ENCODE results near the gene GPR18.

The GPR18 gene

DNA sequence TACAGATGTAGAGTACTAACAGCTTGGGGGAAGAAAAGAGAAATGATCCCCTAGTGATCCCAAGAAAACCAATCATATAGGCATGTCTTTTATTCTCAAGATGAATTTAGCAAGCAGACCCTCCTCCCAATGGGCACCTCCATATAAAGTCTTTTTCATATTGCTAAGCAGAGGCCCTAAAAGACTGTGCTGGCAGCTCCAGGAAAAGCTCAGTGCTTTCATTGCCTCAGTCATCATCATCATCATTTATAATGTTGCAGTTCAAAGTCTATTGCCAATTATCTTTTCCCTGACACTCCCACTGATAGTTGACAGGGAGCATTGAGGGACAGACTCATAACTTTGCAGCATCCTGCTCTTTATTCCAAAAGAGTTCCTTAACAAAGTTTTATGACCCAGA lies 36.0 kb upstream of the GPR18 start:
- peaks cover 34% of the 10 kb centered on the region for H3K36me3 ChIP-seq
- TF ChIP-seq Cebpa-rat (IDR thresholded peaks at IDR 0.05) = no peak
- no peak overlapping the region for H3K27ac ChIP-seq
- H3K4me1 ChIP-seq = peaks cover 10% of the 10 kb centered on the region; the same call in 1 of the 2 replicates
- H3K9me3 ChIP-seq = no peaks in the 10 kb centered on the region
- H3K4me3 ChIP-seq = no peak overlapping the region
- H3K4me2 ChIP-seq = no peak overlapping the region
- H3K27me3 ChIP-seq = no peaks in the 10 kb centered on the region
- H3K9ac ChIP-seq = no peak overlapping the region
- peaks cover 50% of the 10 kb centered on the region for H4K20me1 ChIP-seq

DNA sequence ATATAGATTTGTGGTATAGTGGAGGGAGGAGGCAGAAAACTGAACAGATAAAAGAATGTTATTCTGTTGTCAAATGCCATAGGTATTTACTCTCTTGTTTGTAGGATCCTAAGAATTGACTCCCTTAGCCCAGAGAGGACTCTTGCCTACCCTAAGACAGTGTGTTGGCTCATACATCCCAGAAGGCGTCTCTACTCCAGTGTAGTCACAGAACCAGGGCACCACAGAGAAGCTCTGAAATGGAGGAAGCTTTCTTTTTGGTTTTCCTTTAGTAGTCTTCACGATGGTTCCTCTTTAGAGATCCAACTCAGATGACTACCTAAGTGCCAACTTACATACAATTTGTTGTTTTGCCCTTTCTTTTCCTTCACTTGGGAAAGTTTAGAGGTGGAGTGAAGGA lies 35.0 kb upstream of the GPR18 start:
- TF ChIP-seq Cebpa-rat (IDR thresholded peaks at IDR 0.05) = no peak
- Histone ChIP-seq H3K27ac (no peak overlapping the region), H4K20me1 (peaks cover 40% of the 10 kb centered on the region), H3K27me3 (no peaks in the 10 kb centered on the region), H3K9me3 (no peaks in the 10 kb centered on the region), H3K4me3 (no peak overlapping the region), H3K9ac (no peak overlapping the region), H3K4me1 (peaks cover 10% of the 10 kb centered on the region; the same call in 1 of the 2 replicates), H3K36me3 (peaks cover 39% of the 10 kb centered on the region), H3K4me2 (no peak overlapping the region)

DNA sequence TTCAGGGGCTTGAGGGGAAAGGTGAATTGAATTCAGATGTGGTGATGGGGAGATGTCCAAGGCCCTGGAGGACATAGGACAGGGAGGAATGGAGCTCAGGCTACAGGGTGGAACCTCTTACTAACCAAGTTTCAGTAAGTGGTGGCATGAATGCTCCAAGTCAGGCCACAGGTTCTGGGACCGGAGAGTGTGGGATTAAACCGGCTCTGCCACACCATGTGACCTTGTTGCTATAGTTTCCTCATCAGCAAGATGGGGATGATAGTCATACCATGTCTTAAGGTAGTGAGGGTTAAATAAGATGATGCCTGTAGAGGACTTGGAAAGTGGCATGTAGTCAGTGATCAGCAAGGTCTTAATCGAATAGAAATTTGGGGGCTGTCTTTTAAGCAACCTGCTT lies 32.7 kb upstream of the GPR18 start:
- no peak overlapping the region for H3K4me3 ChIP-seq
- no peaks in the 10 kb centered on the region for H3K9me3 ChIP-seq
- peaks cover 6% of the 10 kb centered on the region; the same call in 1 of the 2 replicates for H3K4me1 ChIP-seq
- no peak overlapping the region for H3K4me2 ChIP-seq
- no peaks in the 10 kb centered on the region for H3K27me3 ChIP-seq
- H3K9ac ChIP-seq = no peak overlapping the region
- TF ChIP-seq Cebpa-rat (IDR thresholded peaks at IDR 0.05) = no peak
- H4K20me1 ChIP-seq = peaks cover 31% of the 10 kb centered on the region
- H3K27ac ChIP-seq = no peak overlapping the region
- H3K36me3 ChIP-seq = peaks cover 56% of the 10 kb centered on the region

DNA sequence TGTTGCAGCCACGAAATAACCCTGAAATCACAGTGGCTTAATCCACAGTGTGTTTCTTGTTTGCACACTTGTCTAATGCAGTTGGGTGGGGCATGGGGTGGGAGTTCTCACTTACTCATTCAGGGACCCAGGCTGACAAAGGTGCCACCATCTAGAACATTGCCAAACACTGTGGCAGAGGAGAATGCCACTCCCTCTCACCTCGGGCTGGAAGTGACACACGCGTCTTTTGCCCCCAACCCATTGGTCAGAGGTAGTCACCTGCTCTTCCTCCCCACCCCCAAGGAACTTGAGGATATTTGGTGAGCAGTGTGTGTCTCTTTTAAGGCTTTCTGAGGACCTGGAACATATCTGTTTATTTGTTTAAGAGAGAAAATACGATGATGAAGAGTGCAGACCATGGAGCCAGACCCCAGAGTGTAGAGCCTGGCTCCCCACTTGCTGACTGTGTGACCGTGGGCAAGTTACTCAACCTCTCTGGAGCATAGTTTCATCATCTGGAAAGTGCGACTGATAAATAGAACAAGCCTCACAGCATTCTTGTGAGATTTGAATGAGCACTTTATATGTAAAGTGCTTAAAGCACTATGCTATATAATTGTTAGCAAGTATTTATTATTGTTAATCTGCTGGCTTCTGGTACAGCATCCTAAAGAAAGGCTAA lies 31.6 kb upstream of the GPR18 start:
- H3K27ac ChIP-seq = no peak overlapping the region
- TF ChIP-seq Cebpa-rat (IDR thresholded peaks at IDR 0.05) = no peak
- H3K4me3 ChIP-seq = no peak overlapping the region
- H3K4me1 ChIP-seq = no peaks in the 10 kb centered on the region
- H3K27me3 ChIP-seq = no peaks in the 10 kb centered on the region
- H3K4me2 ChIP-seq = no peak overlapping the region
- no peak overlapping the region for H3K9ac ChIP-seq
- peaks cover 53% of the 10 kb centered on the region for H3K36me3 ChIP-seq
- H4K20me1 ChIP-seq = peaks cover 20% of the 10 kb centered on the region; the same call in 1 of the 2 replicates
- no peaks in the 10 kb centered on the region for H3K9me3 ChIP-seq

DNA sequence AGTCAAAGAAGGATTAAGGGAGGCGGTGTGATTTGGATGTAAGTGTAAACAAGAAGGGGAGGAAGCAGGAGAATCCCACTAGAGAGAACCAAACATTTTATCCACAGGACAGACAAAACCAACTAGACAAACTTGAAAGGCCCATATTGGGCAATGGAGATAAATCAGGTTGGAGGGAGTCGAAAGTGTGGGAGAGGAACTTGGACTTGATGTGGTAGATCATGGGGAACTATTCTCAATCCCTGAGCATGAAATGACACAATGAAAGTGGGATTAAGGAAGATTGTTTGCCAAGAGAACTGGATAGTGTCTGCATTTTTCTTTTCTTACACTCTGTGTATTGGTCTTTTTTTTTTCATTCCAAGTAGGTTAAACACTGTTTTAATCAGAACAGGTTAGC lies 31.1 kb upstream of the GPR18 start:
- no peaks in the 10 kb centered on the region for H3K9me3 ChIP-seq
- H3K36me3 ChIP-seq = peaks cover 52% of the 10 kb centered on the region
- no peak for TF ChIP-seq Cebpa-rat (IDR thresholded peaks at IDR 0.05)
- H3K9ac ChIP-seq = no peak overlapping the region
- H3K4me3 ChIP-seq = no peak overlapping the region
- H3K4me1 ChIP-seq = no peaks in the 10 kb centered on the region
- peaks cover 19% of the 10 kb centered on the region; the same call in 1 of the 2 replicates for H4K20me1 ChIP-seq
- H3K4me2 ChIP-seq = no peak overlapping the region
- H3K27ac ChIP-seq = no peak overlapping the region
- H3K27me3 ChIP-seq = no peaks in the 10 kb centered on the region

DNA sequence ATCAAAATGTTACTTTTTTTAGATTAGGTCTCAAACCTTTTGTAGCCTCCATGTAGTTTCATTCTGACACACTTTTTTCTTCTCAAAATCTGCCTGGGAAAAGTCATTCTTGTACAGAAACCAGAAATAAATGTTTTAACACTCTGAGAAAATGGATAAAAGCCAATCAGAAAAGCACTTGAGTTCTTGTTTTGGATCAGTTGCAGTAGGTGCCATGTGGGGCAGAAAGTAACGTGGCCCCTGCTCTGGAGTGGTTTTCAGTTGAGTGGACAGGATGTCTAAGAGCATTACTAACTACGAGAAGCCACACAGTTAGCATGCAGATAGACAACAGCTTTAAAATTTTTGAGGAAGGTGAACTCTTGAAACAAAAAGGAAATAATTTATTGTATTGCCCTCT lies 29.9 kb upstream of the GPR18 start:
- Histone ChIP-seq H3K4me2 (no peak overlapping the region), H3K4me3 (no peak overlapping the region), H3K9me3 (no peaks in the 10 kb centered on the region), H3K27ac (no peak overlapping the region), H3K4me1 (peaks cover 9% of the 10 kb centered on the region), H3K9ac (no peak overlapping the region), H3K36me3 (peaks cover 49% of the 10 kb centered on the region), H3K27me3 (no peaks in the 10 kb centered on the region), H4K20me1 (peaks cover 23% of the 10 kb centered on the region; the same call in 1 of the 2 replicates)
- no peak for TF ChIP-seq Cebpa-rat (IDR thresholded peaks at IDR 0.05)

DNA sequence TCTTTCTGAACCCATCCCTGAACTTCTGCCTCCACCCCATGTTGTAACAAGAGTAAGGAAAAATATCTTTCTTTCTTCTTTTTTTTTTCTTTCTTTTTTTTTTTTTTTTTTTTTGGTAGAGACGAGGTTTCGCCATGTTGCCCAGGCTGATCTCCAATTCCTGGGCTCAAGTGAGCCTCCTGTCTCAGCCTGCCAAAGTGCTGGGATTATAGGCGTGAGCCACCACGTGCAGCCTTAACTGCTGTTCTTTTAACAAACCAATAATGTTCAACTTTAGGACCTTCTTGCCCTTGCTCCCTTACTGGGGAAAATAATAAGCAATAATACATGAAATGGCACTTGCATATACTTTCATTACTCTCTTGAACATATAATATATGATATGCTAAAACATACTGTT lies 29.4 kb upstream of the GPR18 start:
- peaks cover 23% of the 10 kb centered on the region for H4K20me1 ChIP-seq
- no peaks in the 10 kb centered on the region for H3K9me3 ChIP-seq
- peaks cover 49% of the 10 kb centered on the region for H3K36me3 ChIP-seq
- H3K27me3 ChIP-seq = no peaks in the 10 kb centered on the region
- H3K9ac ChIP-seq = no peak overlapping the region
- no peak for TF ChIP-seq Cebpa-rat (IDR thresholded peaks at IDR 0.05)
- H3K4me1 ChIP-seq = peaks cover 14% of the 10 kb centered on the region
- H3K4me3 ChIP-seq = no peak overlapping the region
- H3K27ac ChIP-seq = no peak overlapping the region
- no peak overlapping the region for H3K4me2 ChIP-seq

DNA sequence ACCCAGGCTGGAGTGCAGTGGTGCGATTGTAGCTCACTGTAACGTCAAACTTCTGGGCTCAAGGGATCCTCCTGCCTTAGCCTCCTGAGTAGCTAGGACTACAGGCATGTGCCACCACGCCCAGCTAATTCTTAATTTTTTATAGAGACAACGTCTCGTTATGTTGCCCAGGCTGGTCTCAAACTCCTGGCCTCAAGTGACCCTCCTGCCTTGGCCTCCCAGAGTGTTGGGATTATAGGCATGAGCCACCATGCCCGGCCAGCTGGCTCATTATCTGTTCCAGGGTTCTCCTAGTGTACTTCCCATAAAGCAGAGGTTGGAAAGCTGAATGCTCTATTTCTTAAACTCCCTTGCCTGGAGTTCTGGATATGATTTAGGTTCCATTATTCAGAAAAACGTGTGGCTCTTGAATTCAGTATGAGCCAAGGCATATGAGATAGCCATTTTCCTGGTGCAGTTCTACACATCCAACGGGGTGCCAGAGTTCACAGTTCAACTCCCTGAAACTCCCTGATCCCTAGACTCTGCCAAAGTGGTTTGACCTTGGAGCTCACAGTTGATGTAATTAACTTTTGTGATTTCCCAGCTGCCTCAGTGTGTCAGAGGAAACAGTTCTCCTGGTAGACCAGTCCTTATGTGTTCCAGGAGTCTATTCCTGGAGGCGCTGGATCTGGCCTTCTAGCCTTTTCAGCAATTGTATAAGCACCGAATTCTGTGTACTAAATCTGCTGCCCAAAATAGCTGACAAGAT lies 27.4 kb upstream of the GPR18 start:
- H3K4me1 ChIP-seq = peaks cover 34% of the 10 kb centered on the region
- no peak overlapping the region for H3K27ac ChIP-seq
- H3K27me3 ChIP-seq = no peaks in the 10 kb centered on the region
- no peak overlapping the region for H3K9ac ChIP-seq
- H3K9me3 ChIP-seq = no peaks in the 10 kb centered on the region
- H3K4me2 ChIP-seq = no peak overlapping the region
- TF ChIP-seq Cebpa-rat (IDR thresholded peaks at IDR 0.05) = no peak
- H3K36me3 ChIP-seq = peaks cover 53% of the 10 kb centered on the region
- H3K4me3 ChIP-seq = no peak overlapping the region
- peaks cover 28% of the 10 kb centered on the region for H4K20me1 ChIP-seq

DNA sequence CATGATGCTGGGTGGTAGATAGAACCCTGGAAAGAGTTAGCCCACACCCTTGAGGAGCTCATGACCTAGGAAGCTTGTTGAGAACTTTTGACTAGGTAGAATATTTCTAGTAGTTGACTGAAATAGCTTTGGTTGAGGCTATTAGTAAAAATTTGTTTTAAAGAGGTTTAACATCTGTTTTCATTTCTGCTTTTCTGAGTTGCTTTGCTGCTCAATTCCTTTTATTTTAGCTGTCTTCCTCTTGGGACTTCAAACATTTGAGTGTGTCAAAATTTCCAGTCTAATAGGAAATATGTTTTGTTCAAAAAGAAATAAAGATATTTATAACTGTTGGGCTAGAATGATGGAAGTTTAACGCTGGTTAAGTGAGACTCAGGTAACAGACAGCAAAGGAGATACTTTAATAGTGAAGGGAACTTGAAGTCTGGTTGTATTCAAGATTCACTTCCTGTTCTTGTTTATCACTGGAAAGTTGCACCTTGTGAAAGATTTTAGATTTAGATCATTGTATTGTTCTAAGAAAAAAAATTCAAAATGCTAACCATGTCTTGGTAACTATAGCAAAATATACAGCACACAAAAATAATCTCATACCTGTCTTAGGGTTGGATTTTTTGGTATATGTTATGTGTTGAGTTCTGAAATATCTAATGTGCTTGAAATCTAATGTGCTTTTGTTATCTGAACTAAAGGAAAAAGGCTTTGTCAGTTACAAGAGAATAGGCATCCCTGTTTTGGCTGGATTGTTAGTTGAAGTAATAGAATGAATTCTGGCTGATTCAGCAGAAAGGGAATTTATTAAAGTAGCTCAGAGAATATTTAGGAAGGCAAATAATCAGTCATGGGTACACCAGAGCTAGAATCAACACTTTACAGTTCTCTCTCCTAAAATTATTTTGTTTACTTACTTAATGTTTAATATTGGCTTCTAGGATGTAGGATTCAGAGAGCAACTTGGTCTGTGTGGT lies 24.4 kb upstream of the GPR18 start:
- no peak overlapping the region for H3K4me3 ChIP-seq
- H3K4me1 ChIP-seq = peaks cover 64% of the 10 kb centered on the region
- peaks cover 54% of the 10 kb centered on the region for H4K20me1 ChIP-seq
- peak overlapping the region; percentile 43 for H3K27ac ChIP-seq
- H3K36me3 ChIP-seq = peaks cover 54% of the 10 kb centered on the region
- H3K4me2 ChIP-seq = peak overlapping the region; percentile 69
- no peaks in the 10 kb centered on the region for H3K27me3 ChIP-seq
- no peaks in the 10 kb centered on the region for H3K9me3 ChIP-seq
- TF ChIP-seq Cebpa-rat (IDR thresholded peaks at IDR 0.05) = no peak
- 0 out of 2 replicates have a peak overlapping the region, but pooled peaks have one; percentile 6 for H3K9ac ChIP-seq
